ENCODE data around the gene STK10.

The STK10 gene

DNA sequence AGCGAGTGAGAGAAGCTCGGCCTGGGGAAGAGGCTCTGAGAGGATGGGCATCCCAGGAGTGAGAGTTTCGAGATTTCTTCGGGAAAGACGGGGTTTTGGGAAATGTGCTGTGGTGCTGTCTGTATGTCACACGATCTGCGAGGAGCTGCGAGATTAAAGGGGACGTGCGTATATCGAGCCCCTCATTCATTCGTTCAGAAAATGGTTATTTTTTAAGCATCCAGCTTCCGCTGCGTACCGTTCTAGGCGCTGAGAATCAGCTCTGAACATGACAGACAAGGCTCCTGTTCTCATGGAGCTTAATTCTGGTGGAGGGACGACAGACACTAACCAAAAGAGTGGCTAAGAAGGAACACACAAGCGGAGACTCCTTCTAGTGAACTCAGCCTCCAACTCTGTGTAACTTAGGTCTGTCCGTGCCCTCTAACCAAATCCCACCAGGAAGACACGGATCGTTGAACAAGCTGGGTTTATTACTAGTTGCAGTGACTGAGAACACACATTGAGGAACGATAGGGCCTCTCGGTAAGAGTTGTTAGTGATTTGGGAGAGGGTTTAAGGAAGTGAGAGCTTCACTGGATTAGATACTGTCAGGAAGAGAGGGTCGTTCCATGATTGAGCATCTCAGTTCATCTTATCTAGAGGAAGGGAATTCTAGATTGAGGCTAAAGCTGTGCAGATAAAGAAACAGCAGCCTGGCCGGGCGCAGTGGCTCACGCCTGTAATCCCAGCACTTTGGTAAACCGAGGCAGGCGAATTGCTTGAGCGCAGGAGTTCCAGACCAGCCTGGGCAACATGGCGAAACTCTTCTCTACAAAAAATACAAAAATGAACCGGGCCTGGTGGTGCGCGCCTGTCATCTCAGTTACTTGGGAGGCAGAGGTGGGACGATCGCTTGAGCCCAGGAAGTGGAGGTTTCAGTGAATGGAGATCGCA, 180.6 kb downstream of the STK10 start:
- no peaks in the 10 kb centered on the region for H3K9me3 ChIP-seq (ENCODE audit: control insufficient read depth, low read length)
- no peaks in the 10 kb centered on the region for H3K27me3 ChIP-seq (replicated peaks; ENCODE audit: control insufficient read depth, insufficient read depth, low read length, poor library complexity, severe bottlenecking)
- DNase-seq: no peak
- H3K4me1 ChIP-seq (ENCODE audit: control insufficient read depth, insufficient read depth, low read length, poor library complexity, severe bottlenecking): peaks cover 27% of the 10 kb centered on the region
- no peaks in the 10 kb centered on the region for H3K36me3 ChIP-seq (ENCODE audit: control insufficient read depth, insufficient read depth, low read length)
- H3K27ac ChIP-seq (ENCODE audit: insufficient read depth, low read length, poor library complexity, severe bottlenecking): peak overlapping the region; percentile 97
- H3K4me3 ChIP-seq (ENCODE audit: insufficient read depth, low read depth, low read length, poor library complexity, severe bottlenecking): peak overlapping the region; percentile 80

DNA sequence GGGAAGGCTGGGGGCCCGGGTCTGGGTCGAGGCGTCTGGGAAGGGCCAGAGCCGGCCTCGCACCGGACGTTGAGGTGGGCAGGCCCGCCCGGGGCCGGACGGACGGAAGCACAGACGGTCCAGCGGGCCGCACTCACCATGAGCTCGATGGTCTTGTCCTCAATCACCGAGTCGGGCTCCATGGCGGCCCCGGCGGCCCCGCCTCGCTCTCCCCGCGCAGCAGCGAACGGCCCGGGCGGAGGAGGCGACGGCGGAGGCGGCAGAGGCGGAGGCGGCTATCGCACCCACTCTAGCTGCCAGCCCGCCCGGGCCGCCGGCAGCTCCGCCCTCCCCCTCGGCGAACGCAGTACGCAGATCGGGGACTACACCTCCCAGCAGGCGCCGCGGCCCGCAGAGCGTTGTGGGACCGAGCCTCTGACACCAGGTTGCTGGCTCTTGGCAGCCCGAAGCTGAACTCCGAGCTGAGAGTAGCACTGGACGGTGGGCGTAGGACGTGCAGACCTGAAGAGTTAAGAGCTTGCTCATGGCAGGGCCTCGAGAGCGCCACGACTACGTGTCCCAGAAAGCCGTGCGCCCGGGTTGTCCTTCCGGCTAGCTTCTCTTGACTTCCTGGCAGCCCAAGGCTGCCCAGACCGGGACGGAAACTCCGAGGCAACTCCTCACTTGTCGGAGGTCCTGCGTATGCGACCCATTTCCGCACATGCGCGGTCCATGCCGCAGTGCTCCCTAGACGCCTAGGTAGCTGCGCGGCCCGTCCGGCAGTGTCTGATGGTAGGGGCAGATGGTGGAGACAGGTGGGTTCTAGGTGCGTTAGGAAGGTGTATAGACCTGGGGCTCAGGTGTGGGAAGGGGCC, 181.5 kb downstream of the STK10 start, which contains the start of gene FBXW11:
Gene FBXW11 (minus strand): TSS at position 318 of the 854 bp plus-strand sequence. CDS start 136 bp downstream, at position 182.
- Histone ChIP-seq H3K27ac (ENCODE audit: insufficient read depth, low read length, poor library complexity, severe bottlenecking) (peak within 1 kb of the TSS; percentile 97), H3K9me3 (ENCODE audit: control insufficient read depth, low read length) (no peaks in the 10 kb centered on the region), H3K4me3 (ENCODE audit: insufficient read depth, low read depth, low read length, poor library complexity, severe bottlenecking) (peak within 1 kb of the TSS; percentile 80), H3K27me3 (replicated peaks; ENCODE audit: control insufficient read depth, insufficient read depth, low read length, poor library complexity, severe bottlenecking) (no peaks in the 10 kb centered on the region), H3K36me3 (ENCODE audit: control insufficient read depth, insufficient read depth, low read length) (no peaks in the 10 kb centered on the region), H3K4me1 (ENCODE audit: control insufficient read depth, insufficient read depth, low read length, poor library complexity, severe bottlenecking) (peaks cover 30% of the 10 kb centered on the region)
- peak; percentile 88 to 94 (median 90) for DNase-seq

DNA sequence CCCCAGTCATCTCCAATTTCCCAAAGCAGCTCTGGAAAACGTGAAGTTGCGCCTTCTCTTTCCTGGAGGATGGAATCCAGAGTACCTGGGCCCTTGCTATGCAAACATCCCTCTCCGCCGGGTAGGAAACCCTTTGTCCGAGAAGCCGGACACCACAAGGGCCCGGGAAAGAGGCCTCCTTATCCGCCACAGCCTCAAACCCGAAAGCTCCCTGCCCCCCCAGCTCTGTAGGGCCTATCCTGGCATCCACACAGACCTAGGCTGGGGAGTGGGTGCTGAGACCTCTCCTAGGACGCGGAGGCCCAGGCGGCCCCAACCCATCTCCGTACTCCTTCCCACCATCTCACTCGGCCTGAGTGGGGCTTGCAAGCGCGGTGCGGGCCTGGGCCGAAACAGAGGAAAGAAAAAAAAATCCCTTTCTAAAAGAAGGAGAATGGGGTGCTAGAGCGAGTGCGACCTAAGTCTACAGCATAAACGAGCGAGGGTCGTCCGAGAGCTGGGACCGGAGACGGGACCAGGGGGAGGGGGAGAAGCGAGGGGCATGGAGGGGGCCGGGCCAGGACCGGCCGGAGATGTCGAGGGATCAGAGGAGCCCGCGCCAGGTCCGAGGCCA, 182.2 kb downstream of the STK10 start:
- DNase-seq: no peak
- H3K9me3 ChIP-seq (ENCODE audit: control insufficient read depth, low read length): no peaks in the 10 kb centered on the region

DNA sequence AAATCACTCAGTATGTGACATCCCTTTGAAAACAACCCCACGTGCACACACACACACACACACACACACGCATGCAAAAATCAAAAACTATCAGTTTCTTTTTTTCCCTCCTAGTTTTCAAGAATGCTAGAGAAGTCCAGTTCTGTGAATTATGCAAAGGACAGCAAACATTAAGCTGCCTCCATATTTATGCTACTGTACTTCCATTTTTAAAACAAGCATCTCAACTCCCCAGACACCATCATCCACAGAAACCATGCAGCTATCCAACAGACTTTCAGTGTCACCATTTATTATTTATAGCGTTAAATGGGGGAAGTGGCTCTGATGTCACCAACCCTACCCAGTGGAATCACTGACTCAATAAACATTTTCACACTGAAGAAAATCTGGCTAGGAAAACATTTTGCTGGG, 183.2 kb downstream of the STK10 start:
- Histone ChIP-seq H3K4me3 (ENCODE audit: insufficient read depth, low read depth, low read length, poor library complexity, severe bottlenecking) (peak overlapping the region; percentile 80), H3K27me3 (replicated peaks; ENCODE audit: control insufficient read depth, insufficient read depth, low read length, poor library complexity, severe bottlenecking) (no peaks in the 10 kb centered on the region), H3K4me1 (ENCODE audit: control insufficient read depth, insufficient read depth, low read length, poor library complexity, severe bottlenecking) (peaks cover 30% of the 10 kb centered on the region), H3K36me3 (ENCODE audit: control insufficient read depth, insufficient read depth, low read length) (no peaks in the 10 kb centered on the region), H3K27ac (ENCODE audit: insufficient read depth, low read length, poor library complexity, severe bottlenecking) (no peak overlapping the region), H3K9me3 (ENCODE audit: control insufficient read depth, low read length) (no peaks in the 10 kb centered on the region)
- no peak for DNase-seq

More for the DNA sequence above, 182.2 kb downstream of the STK10 start:
- H3K4me3 ChIP-seq (ENCODE audit: insufficient read depth, low read depth, low read length, poor library complexity, severe bottlenecking): peak overlapping the region; percentile 80
- H3K4me1 ChIP-seq (ENCODE audit: control insufficient read depth, insufficient read depth, low read length, poor library complexity, severe bottlenecking): peaks cover 30% of the 10 kb centered on the region
- peak overlapping the region; percentile 97 for H3K27ac ChIP-seq (ENCODE audit: insufficient read depth, low read length, poor library complexity, severe bottlenecking)
- no peaks in the 10 kb centered on the region for H3K27me3 ChIP-seq (replicated peaks; ENCODE audit: control insufficient read depth, insufficient read depth, low read length, poor library complexity, severe bottlenecking)
- H3K36me3 ChIP-seq (ENCODE audit: control insufficient read depth, insufficient read depth, low read length): no peaks in the 10 kb centered on the region

DNA sequence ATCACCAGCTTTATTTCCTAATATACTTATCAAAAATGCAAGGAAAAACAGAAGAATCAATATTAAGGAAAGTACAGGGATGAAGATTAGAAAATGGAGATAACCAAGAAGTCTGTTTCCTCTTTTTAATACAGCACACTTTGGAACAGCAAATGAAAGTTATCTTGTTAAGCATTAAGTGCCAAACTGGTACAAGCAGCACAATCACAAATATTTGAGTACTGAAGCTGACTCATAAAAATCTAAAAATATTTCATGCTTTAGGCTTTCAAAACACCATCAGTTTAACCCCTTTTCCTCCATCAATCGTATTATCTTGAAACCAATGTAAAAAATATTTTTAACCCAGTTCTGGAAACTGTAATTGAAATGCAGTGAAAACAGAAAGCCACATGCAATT, 184.3 kb downstream of the STK10 start:
- Histone ChIP-seq H3K27me3 (replicated peaks; ENCODE audit: control insufficient read depth, insufficient read depth, low read length, poor library complexity, severe bottlenecking) (no peaks in the 10 kb centered on the region), H3K4me3 (ENCODE audit: insufficient read depth, low read depth, low read length, poor library complexity, severe bottlenecking) (no peak overlapping the region), H3K4me1 (ENCODE audit: control insufficient read depth, insufficient read depth, low read length, poor library complexity, severe bottlenecking) (peaks cover 30% of the 10 kb centered on the region), H3K27ac (ENCODE audit: insufficient read depth, low read length, poor library complexity, severe bottlenecking) (no peak overlapping the region), H3K9me3 (ENCODE audit: control insufficient read depth, low read length) (no peaks in the 10 kb centered on the region), H3K36me3 (ENCODE audit: control insufficient read depth, insufficient read depth, low read length) (no peaks in the 10 kb centered on the region)
- DNase-seq: no peak

DNA sequence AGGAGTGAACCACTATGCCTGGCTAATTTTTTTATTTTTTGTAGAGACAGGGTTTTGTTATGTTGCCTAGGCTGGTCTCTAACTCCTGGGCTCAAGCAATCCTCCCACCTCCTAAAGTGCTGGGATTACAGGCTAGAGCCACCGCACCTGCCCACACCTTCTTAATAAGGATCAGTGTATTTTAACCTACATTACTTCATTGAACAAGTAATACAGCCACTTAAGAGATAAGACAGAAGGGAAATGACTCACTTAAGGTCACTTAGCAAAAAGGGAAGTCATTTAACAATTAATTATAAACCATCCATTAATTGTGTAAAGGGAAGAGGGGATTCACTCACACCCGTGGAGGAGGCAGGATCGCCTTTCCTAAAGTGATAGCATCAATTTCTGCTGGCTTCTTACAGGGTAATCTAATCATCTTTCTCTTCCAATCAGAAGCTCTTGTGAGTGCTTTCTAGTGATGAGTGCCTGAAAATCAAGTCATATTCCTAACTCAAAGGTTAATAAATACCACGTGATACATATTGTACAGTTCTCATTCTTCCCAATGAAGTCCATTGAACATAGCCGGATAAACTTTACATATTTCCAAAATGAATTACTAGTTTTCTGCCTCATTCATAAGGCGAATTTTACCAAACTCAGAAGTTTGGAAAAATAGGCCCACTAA, 185.0 kb downstream of the STK10 start:
- Histone ChIP-seq H3K4me3 (ENCODE audit: insufficient read depth, low read depth, low read length, poor library complexity, severe bottlenecking) (no peak overlapping the region), H3K4me1 (ENCODE audit: control insufficient read depth, insufficient read depth, low read length, poor library complexity, severe bottlenecking) (peaks cover 28% of the 10 kb centered on the region), H3K9me3 (ENCODE audit: control insufficient read depth, low read length) (no peaks in the 10 kb centered on the region), H3K36me3 (ENCODE audit: control insufficient read depth, insufficient read depth, low read length) (no peaks in the 10 kb centered on the region), H3K27ac (ENCODE audit: insufficient read depth, low read length, poor library complexity, severe bottlenecking) (no peak overlapping the region), H3K27me3 (replicated peaks; ENCODE audit: control insufficient read depth, insufficient read depth, low read length, poor library complexity, severe bottlenecking) (no peaks in the 10 kb centered on the region)
- DNase-seq: no peak

DNA sequence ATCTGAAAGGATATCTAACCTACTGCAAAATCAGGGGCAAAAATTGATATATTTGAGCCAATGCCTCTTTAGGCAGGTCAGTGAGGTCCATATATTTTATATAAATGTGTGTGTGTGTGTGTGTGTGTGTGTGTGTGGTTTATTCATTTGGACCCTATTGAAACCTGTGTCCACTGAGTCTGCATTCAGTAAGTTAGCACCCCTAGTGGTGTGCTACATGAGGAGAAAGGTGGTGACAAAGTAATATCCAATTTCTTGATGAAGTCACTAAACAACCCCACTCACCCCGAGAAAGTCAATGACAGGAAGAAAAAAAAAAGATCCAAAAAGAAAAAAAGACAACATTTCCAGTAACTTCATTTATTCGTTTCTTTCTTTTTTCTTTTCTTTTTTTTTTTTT, 185.7 kb downstream of the STK10 start:
- Histone ChIP-seq H3K4me3 (ENCODE audit: insufficient read depth, low read depth, low read length, poor library complexity, severe bottlenecking) (no peak overlapping the region), H3K27me3 (replicated peaks; ENCODE audit: control insufficient read depth, insufficient read depth, low read length, poor library complexity, severe bottlenecking) (no peaks in the 10 kb centered on the region), H3K36me3 (ENCODE audit: control insufficient read depth, insufficient read depth, low read length) (no peaks in the 10 kb centered on the region), H3K4me1 (ENCODE audit: control insufficient read depth, insufficient read depth, low read length, poor library complexity, severe bottlenecking) (peaks cover 21% of the 10 kb centered on the region), H3K27ac (ENCODE audit: insufficient read depth, low read length, poor library complexity, severe bottlenecking) (no peak overlapping the region), H3K9me3 (ENCODE audit: control insufficient read depth, low read length) (no peaks in the 10 kb centered on the region)
- DNase-seq: no peak

DNA sequence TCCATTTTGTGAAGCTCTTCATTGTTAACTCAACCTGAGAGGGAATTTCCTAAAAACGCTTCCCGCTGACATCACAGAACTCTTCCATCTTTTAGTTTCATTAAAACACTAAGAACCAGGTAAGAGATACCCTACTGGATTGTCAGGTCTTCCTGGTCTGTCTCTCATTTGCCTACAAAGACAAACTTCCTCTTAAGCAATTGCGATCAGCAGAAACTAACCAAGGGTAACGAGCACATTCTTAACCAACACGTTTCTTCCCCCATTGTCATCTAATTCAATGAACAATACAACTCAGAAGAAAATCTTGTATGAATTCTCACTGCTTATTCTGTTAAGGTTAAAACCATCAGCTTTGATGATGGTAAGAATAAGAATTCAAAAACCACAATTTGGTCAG, 188.1 kb downstream of the STK10 start:
- peaks cover 6% of the 10 kb centered on the region for H3K4me1 ChIP-seq (ENCODE audit: control insufficient read depth, insufficient read depth, low read length, poor library complexity, severe bottlenecking)
- H3K27me3 ChIP-seq (replicated peaks; ENCODE audit: control insufficient read depth, insufficient read depth, low read length, poor library complexity, severe bottlenecking): no peaks in the 10 kb centered on the region
- no peak for DNase-seq
- H3K27ac ChIP-seq (ENCODE audit: insufficient read depth, low read length, poor library complexity, severe bottlenecking): no peak overlapping the region
- H3K9me3 ChIP-seq (ENCODE audit: control insufficient read depth, low read length): no peaks in the 10 kb centered on the region
- peaks cover 3% of the 10 kb centered on the region for H3K36me3 ChIP-seq (ENCODE audit: control insufficient read depth, insufficient read depth, low read length)
- no peak overlapping the region for H3K4me3 ChIP-seq (ENCODE audit: insufficient read depth, low read depth, low read length, poor library complexity, severe bottlenecking)

DNA sequence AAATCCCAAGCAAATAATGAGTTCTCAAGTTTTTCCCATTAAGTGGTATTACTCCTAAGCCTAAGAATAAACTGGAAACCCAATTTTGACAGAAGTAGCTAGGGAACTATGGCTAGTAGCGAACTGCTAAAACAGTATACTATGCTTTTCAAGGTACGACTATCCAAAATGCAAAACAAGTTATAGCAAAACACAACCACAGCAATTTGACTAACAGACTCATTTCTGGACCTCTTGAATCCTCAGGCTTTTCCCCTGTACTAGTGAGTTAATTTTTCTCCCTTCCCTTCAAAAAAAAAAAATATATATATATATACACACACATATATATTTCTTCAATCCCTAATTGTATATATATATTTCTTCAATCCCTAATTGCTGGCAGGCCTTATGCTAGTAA, 188.9 kb downstream of the STK10 start:
- H3K4me3 ChIP-seq (ENCODE audit: insufficient read depth, low read depth, low read length, poor library complexity, severe bottlenecking): no peak overlapping the region
- H3K9me3 ChIP-seq (ENCODE audit: control insufficient read depth, low read length): no peaks in the 10 kb centered on the region
- H3K27ac ChIP-seq (ENCODE audit: insufficient read depth, low read length, poor library complexity, severe bottlenecking): no peak overlapping the region
- H3K4me1 ChIP-seq (ENCODE audit: control insufficient read depth, insufficient read depth, low read length, poor library complexity, severe bottlenecking): peaks cover 4% of the 10 kb centered on the region
- DNase-seq: no peak
- peaks cover 3% of the 10 kb centered on the region for H3K36me3 ChIP-seq (ENCODE audit: control insufficient read depth, insufficient read depth, low read length)
- no peaks in the 10 kb centered on the region for H3K27me3 ChIP-seq (replicated peaks; ENCODE audit: control insufficient read depth, insufficient read depth, low read length, poor library complexity, severe bottlenecking)
